Prostate gland (tissue), 2 donors: ENCODE measurements around the gene EOGT.

Source experiments
- POLR2A ChIP-seq: fragments of 450-650 bp; IDR thresholded peaks from one replicate; pipeline ENCODE4 v1.6.1; 2016; ENCODE audit warnings: antibody characterized with exemption, mild to moderate bottlenecking
- TF ChIP-seq, protein P1 (sequence below), 4 experiments: fragments of 200-600 bp in 2 of 4; fragments of 450-650 bp in 2 of 4; sonication (generic) in 2 of 4; IDR thresholded peaks; 1 replicate in 3 of 4; 2 replicates in 1 of 4; pipeline ENCODE4 v1.5.1; 2016 to 2019; ENCODE audit warnings: antibody characterized with exemption in 4 of 4, mild to moderate bottlenecking in 2 of 4, moderate library complexity in 2 of 4

DNA sequence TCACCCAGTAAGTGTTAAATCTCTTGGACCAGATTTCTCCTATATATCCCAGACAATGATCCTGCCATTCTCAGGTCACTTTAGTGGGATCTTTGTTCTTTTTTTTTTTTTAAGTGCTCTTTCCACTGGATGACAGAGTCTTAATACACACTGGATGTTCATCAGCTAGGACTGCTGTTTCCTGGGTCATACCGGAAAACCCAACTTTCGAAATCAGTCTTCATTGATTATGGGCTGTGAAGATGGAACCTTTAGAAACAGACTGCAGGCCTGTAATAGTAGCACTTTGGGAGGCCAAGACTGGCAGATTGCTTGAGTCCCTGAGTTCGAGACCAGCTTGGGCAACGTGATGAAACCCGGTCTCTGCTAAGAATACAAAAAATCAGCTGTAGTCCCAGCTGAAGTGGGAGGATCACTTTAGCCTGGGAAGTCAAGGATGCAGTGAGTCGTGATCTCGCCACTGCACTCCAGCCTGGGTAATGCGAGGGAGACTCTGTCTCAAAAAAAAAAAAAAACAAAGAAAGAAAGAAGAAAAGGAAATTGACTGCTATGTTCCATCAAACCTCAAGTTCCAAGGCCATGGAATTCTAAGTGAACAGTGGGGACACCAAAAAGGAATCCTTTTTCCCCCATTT lies 2.3 kb downstream of the EOGT start:
- no peak for TF ChIP-seq POLR2A
- TF ChIP-seq, protein P1, sequence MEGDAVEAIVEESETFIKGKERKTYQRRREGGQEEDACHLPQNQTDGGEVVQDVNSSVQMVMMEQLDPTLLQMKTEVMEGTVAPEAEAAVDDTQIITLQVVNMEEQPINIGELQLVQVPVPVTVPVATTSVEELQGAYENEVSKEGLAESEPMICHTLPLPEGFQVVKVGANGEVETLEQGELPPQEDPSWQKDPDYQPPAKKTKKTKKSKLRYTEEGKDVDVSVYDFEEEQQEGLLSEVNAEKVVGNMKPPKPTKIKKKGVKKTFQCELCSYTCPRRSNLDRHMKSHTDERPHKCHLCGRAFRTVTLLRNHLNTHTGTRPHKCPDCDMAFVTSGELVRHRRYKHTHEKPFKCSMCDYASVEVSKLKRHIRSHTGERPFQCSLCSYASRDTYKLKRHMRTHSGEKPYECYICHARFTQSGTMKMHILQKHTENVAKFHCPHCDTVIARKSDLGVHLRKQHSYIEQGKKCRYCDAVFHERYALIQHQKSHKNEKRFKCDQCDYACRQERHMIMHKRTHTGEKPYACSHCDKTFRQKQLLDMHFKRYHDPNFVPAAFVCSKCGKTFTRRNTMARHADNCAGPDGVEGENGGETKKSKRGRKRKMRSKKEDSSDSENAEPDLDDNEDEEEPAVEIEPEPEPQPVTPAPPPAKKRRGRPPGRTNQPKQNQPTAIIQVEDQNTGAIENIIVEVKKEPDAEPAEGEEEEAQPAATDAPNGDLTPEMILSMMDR (IDR thresholded peaks at IDR 0.05), result no peak
